GM12874 (cell line): Measurements from ENCODE around the gene MAP3K13.

Experiments used
- CTCF ChIP-seq: IDR thresholded peaks from 2 replicates; pipeline ENCODE4 v1.5.1; 2011; ENCODE audit warnings: low read depth, mild to moderate bottlenecking, control low read depth, low read length, moderate library complexity; ENCODE audit not compliant: insufficient read depth

The MAP3K13 gene

GRCh38 chr3:185444329-185444728 is 81.4 kb downstream of the MAP3K13 start:
- no peak for TF ChIP-seq CTCF

- TF ChIP-seq CTCF, result no peak
Observed at GRCh38 chr3:185448107-185448506, 85.2 kb downstream of the MAP3K13 start.

- no peak for TF ChIP-seq CTCF
Observed at GRCh38 chr3:185457376-185457775, 94.4 kb downstream of the MAP3K13 start.

- TF ChIP-seq CTCF, result no peak
Observed at GRCh38 chr3:185460309-185460708, 97.4 kb downstream of the MAP3K13 start.

GRCh38 chr3:185460719-185461350 is 97.9 kb downstream of the MAP3K13 start:
- TF ChIP-seq CTCF, result no peak

- TF ChIP-seq CTCF, result no peak
Observed at GRCh38 chr3:185465471-185465870, 102.5 kb downstream of the MAP3K13 start.

- TF ChIP-seq CTCF, result no peak
Observed at GRCh38 chr3:185469542-185469941, 106.6 kb downstream of the MAP3K13 start.
